Adrenal gland (tissue), 12 donors: ENCODE data around the gene KIT. TPM values are rescaled to one million over a fixed set of nuclear protein-coding genes. Genes with fewer than 3 reads are reported as not detected.

Source experiments
- DNase-seq, 7 donors: peaks; one replicate each; pipeline ENCODE4 v3.0.0-alpha.2; 2019 to 2020
- H3K27ac ChIP-seq, 5 donors: fragments of 200-600 bp; sonication (generic) in 4 of 5; 1 replicate in 3 of 5; 2 replicates in 2 of 5; pipeline versions ENCODE4 v1.5.1 to v1.8.0; 2016 to 2020; ENCODE audit warnings: mild to moderate bottlenecking in 1 of 5
- H3K27me3 ChIP-seq: fragments of 200-600 bp; 2 replicates; pipeline ENCODE4 v1.8.0; 2021
- H3K36me3 ChIP-seq, 2 donors: fragments of 200-600 bp; replicated peaks in 1 of 2; 1 replicate in 1 of 2; 2 replicates in 1 of 2; pipeline versions ENCODE4 v1.5.1 to v1.8.0; 2018 to 2022
- H3K4me1 ChIP-seq, 2 donors: fragments of 200-600 bp; replicated peaks in 1 of 2; 1 replicate in 1 of 2; 2 replicates in 1 of 2; pipeline versions ENCODE4 v1.5.1 to v1.8.0; 2018 to 2021
- H3K4me3 ChIP-seq, 4 donors: fragments of 200-600 bp; sonication (generic) in 3 of 4; one replicate each; pipeline ENCODE4 v1.5.1; 2016 to 2018
- H3K9me3 ChIP-seq, 3 donors: fragments of 200-600 bp; sonication (generic) in 1 of 3; replicated peaks in 1 of 3; 1 replicate in 2 of 3; 2 replicates in 1 of 3; pipeline versions ENCODE4 v1.5.1 to v1.8.0; 2016 to 2021
- CTCF ChIP-seq, 6 experiments: fragments of 450-650 bp in 4 of 6; fragments of 200-600 bp in 2 of 6; sonication (generic) in 1 of 6; IDR thresholded peaks; 1 replicate in 5 of 6; 2 replicates in 1 of 6; pipeline versions ENCODE4 v1.5.1 to v1.8.0; 2016 to 2021; ENCODE audit warnings: antibody characterized with exemption in 6 of 6, mild to moderate bottlenecking in 2 of 6, moderate library complexity in 1 of 6
- POLR2A ChIP-seq, 2 donors: fragments of 450-650 bp; IDR thresholded peaks; one replicate each; pipeline ENCODE4 v1.6.1; 2017; ENCODE audit warnings: antibody characterized with exemption in 2 of 2, mild to moderate bottlenecking in 2 of 2, moderate library complexity in 1 of 2
- WGBS, 4 donors: extraction: QIAGEN DNeasy Blood & Tissue Kit in 2 of 4; methylation state at CpG; one replicate each; pipeline versions ENCODE4 v1.1.5 to v1.1.7; 2013 to 2017; 5-methylcytosine and 5-hydroxymethylcytosine counted together
- intact Hi-C, 2 donors: fragments of 100-400 bp; cut with DNase I; formaldehyde crosslinking; loops; one replicate each; pipeline versions ENCODE4 v1.14.1 to v1.15.0; 2022 to 2023
- polyA plus RNA-seq, 3 donors: library from polyadenylated mRNA; stranded (reverse); fragments of 200-250 nt in 2 of 3; fragments of 350-450 nt in 1 of 3; fragmentation: Illumina TruSeq in 1 of 3; extraction: RNeasy Lipid Tissue Mini Kit (QIAGEN cat#74804) in 1 of 3; gene quantifications; one replicate each; pipeline ENCODE4 v1.2.3, GENCODE V29; 2013 to 2014
- total RNA-seq, 9 donors: library from RNA; depleted of rRNA in 4 of 9; stranded (reverse); fragments of >200 nt in 4 of 9; fragments of 120-200 nt in 1 of 9; fragmentation: NEBNext Ultra II Directional in 1 of 9; extraction: Animal tissue kit (Norgen Biotek cat#: 25700) in 1 of 9; gene quantifications; one replicate each; pipeline versions ENCODE4 v1.1.0 to v1.2.4, GENCODE V29; 2013 to 2023
- donor health status: healthy with polysubstance abuse.
- donor health status: Bipolar disorder and iron deficiency.
- donor health status: DM: yes; HTN: yes; CAD: no.
- donor health status: DM: no; HTN: no; CAD: no.
- donor health status: DM: no; HTN: no; CAD: no.
- donor health status: DM: yes; HTN: yes; CAD: no.

Gene KIT
- total and polyA plus RNA-seq, 12 donors: 0.40 to 5.3 (median 1.8) TPM

GRCh38 chr4:54731976-54732375 lies 74.2 kb downstream of the KIT start:
- H3K27ac ChIP-seq: no peak overlapping the region
- no peak for DNase-seq
- H3K4me3 ChIP-seq: no peak overlapping the region
- TF ChIP-seq POLR2A (IDR thresholded peaks at IDR 0.05) (no peak), CTCF (IDR thresholded peaks at IDR 0.05) (no peak)
- 63 to 79% (median 69%) methylated on average over 1 of the region's 1 CpG for whole genome bisulfite sequencing, 4 donors
- H3K4me1 ChIP-seq: no peaks in the 10 kb centered on the region
- intact Hi-C loops: no loop called here
- H3K36me3 ChIP-seq: no peaks in the 10 kb centered on the region
- no peaks in the 10 kb centered on the region for H3K27me3 ChIP-seq
- H3K9me3 ChIP-seq: no peaks in the 10 kb centered on the region

- no peaks in the 10 kb centered on the region for H3K4me1 ChIP-seq
- no peaks in the 10 kb centered on the region for H3K27me3 ChIP-seq
- DNase-seq: no peak
- intact Hi-C loops: no loop called here
- no peak overlapping the region for H3K4me3 ChIP-seq
- no peaks in the 10 kb centered on the region for H3K36me3 ChIP-seq
- no peak for TF ChIP-seq CTCF (IDR thresholded peaks at IDR 0.05)
- TF ChIP-seq POLR2A (IDR thresholded peaks at IDR 0.05): no peak
- no peaks in the 10 kb centered on the region for H3K9me3 ChIP-seq
- WGBS, 4 donors: 75 to 91% (median 90%) methylated on average over 1 of the region's 1 CpG
- H3K27ac ChIP-seq: no peak overlapping the region
These were observed 79.7 kb downstream of the KIT start for GRCh38 chr4:54737421-54737820.

- 70 to 87% (median 73%) methylated on average over 3 of the region's 3 CpGs for WGBS, 4 donors
- intact Hi-C loops: no loop called here
- TF ChIP-seq POLR2A (IDR thresholded peaks at IDR 0.05): no peak
- no peak for TF ChIP-seq CTCF (IDR thresholded peaks at IDR 0.05)
- H3K9me3 ChIP-seq: no peaks in the 10 kb centered on the region
- no peaks in the 10 kb centered on the region for H3K36me3 ChIP-seq
- H3K27me3 ChIP-seq: no peaks in the 10 kb centered on the region
- H3K4me1 ChIP-seq: no peaks in the 10 kb centered on the region
- H3K27ac ChIP-seq: no peak overlapping the region
- H3K4me3 ChIP-seq: no peak overlapping the region
- no peak for DNase-seq
These were observed 83.4 kb downstream of the KIT start for GRCh38 chr4:54741202-54741601.

GRCh38 chr4:54742636-54743399 lies 85.1 kb downstream of the KIT start:
- 73 to 83% (median 75%) methylated on average over 9 of the region's 9 CpGs for WGBS, 4 donors

More at GRCh38 chr4:54742636-54743399, 85.1 kb downstream of the KIT start:
- DNase-seq: no peak
- Histone ChIP-seq H3K9me3 (no peaks in the 10 kb centered on the region), H3K4me1 (no peaks in the 10 kb centered on the region), H3K36me3 (no peaks in the 10 kb centered on the region), H3K27me3 (no peaks in the 10 kb centered on the region), H3K27ac (no peak overlapping the region), H3K4me3 (no peak overlapping the region)
- intact Hi-C loops: no loop called here
- TF ChIP-seq CTCF (IDR thresholded peaks at IDR 0.05): no peak
- TF ChIP-seq POLR2A (IDR thresholded peaks at IDR 0.05): no peak
